IMR-90 (cell line): ENCODE data around the gene SUSD6. TPM values are rescaled to one million over a fixed set of nuclear protein-coding genes. Genes with fewer than 3 reads are reported as not detected.

ENCODE experiments used
- ATAC-seq: fragments of 200-7000 bp; cut with Tn5 transposase; 2 replicates; pipeline ENCODE4 v1.9.1; 2020; ENCODE audit warnings: low read depth, mild to moderate bottlenecking, moderate library complexity
- BruUV-seq: library from RNA; stranded (reverse); fragments of 400-500 nt; replicated peaks from 2 replicates; lab custom pipeline; 2021; lab: Mats Ljungman, UMichigan
- CTCF ChIA-PET: fragments of 300-600 bp; formaldehyde crosslinking; extraction: SDS; loops from one replicate; lab custom pipeline; 2021; ENCODE audit warnings: antibody characterized with exemption; lab: Yijun Ruan, JAX
- POLR2A ChIA-PET: fragments of 300-600 bp; sonication (Branson Sonifier 250); formaldehyde crosslinking; loops from one replicate; lab custom pipeline; 2022; ENCODE audit warnings: antibody characterized with exemption; ENCODE audit not compliant: unreplicated experiment; lab: Charles Lee
- DNase-seq: peaks from one replicate; pipeline ENCODE4 v3.0.0; 2013
- H2AFZ ChIP-seq: replicated peaks from 2 replicates; pipeline ENCODE3; 2013; ENCODE audit warnings: low read length, mild to moderate bottlenecking; ENCODE audit not compliant: poor library complexity
- H2AK5ac ChIP-seq: 2 replicates; pipeline ENCODE4 v1.6.1; 2013; ENCODE audit warnings: low read depth, low read length, inconsistent platforms
- H2AK9ac ChIP-seq: replicated peaks from 2 replicates; pipeline ENCODE3; 2013; ENCODE audit warnings: mild to moderate bottlenecking, low read depth, low read length, moderate library complexity; ENCODE audit not compliant: poor library complexity
- H2BK120ac ChIP-seq: 2 replicates; pipeline ENCODE4 v1.6.1; 2013; ENCODE audit warnings: low read depth, low read length, inconsistent platforms
- H2BK15ac ChIP-seq: 3 replicates; pipeline ENCODE4 v1.6.1; 2013; ENCODE audit warnings: low read depth, low read length, inconsistent platforms
- H2BK20ac ChIP-seq: 2 replicates; pipeline ENCODE4 v1.6.1; 2013; ENCODE audit warnings: low read depth, mild to moderate bottlenecking, inconsistent platforms, low read length, moderate library complexity
- H2BK5ac ChIP-seq: 2 replicates; pipeline ENCODE4 v1.6.1; 2013; ENCODE audit warnings: mild to moderate bottlenecking, low read depth, low read length, inconsistent platforms; ENCODE audit not compliant: poor library complexity, severe bottlenecking
- H3K14ac ChIP-seq: replicated peaks from 2 replicates; pipeline ENCODE4 v1.6.1; 2013; ENCODE audit warnings: low read depth, low read length, inconsistent platforms
- H3K18ac ChIP-seq: 2 replicates; pipeline ENCODE4 v1.6.1; 2013; ENCODE audit warnings: low read depth, low read length, control low read depth
- H3K23ac ChIP-seq: 2 replicates; pipeline ENCODE4 v1.6.1; 2013; ENCODE audit warnings: low read depth, low read length, inconsistent platforms
- H3K27ac ChIP-seq: 2 replicates; pipeline ENCODE4 v1.5.1; 2013; ENCODE audit warnings: mild to moderate bottlenecking, control low read depth, low read length; ENCODE audit not compliant: insufficient read depth
- H3K27me3 ChIP-seq: 2 replicates; pipeline ENCODE4 v1.6.1; 2013; ENCODE audit warnings: low read length; ENCODE audit not compliant: control insufficient read depth, insufficient read depth
- H3K36me3 ChIP-seq: 2 replicates; pipeline ENCODE4 v1.6.1; 2013; ENCODE audit warnings: low read length, mixed read lengths; ENCODE audit not compliant: control insufficient read depth, insufficient read depth
- H3K4ac ChIP-seq: 2 replicates; pipeline ENCODE4 v1.6.1; 2013; ENCODE audit warnings: low read depth, low read length, inconsistent platforms
- H3K4me1 ChIP-seq: 2 replicates; pipeline ENCODE4 v1.6.1; 2013; ENCODE audit warnings: low read length, mixed read lengths; ENCODE audit not compliant: control insufficient read depth, insufficient read depth
- H3K4me2 ChIP-seq: 2 replicates; pipeline ENCODE4 v1.6.1; 2013; ENCODE audit warnings: low read depth, mild to moderate bottlenecking, control low read depth, low read length, moderate library complexity
- H3K4me3 ChIP-seq: 2 replicates; pipeline ENCODE4 v1.5.1; 2013; ENCODE audit warnings: low read depth, mild to moderate bottlenecking, control low read depth, low read length, moderate library complexity; ENCODE audit not compliant: insufficient read depth
- H3K56ac ChIP-seq: 2 replicates; pipeline ENCODE4 v1.6.1; 2013; ENCODE audit warnings: low read length, inconsistent platforms; ENCODE audit not compliant: insufficient read depth; ENCODE audit errors: extremely low read depth
- H3K79me1 ChIP-seq, 2 experiments: 2 replicates each; pipeline ENCODE4 v1.6.1; 2013; ENCODE audit warnings: low read length in 2 of 2, inconsistent platforms in 1 of 2, low read depth in 1 of 2
- H3K9ac ChIP-seq: 2 replicates; pipeline ENCODE4 v1.6.1; 2013; ENCODE audit warnings: low read depth, low read length, control low read depth
- H3K9me1 ChIP-seq: 2 replicates; pipeline ENCODE4 v1.6.1; 2013; ENCODE audit warnings: low read length, inconsistent platforms; ENCODE audit not compliant: insufficient read depth
- H3K9me3 ChIP-seq: 2 replicates; pipeline ENCODE4 v1.6.1; 2013; ENCODE audit warnings: low read length; ENCODE audit not compliant: control insufficient read depth, insufficient read depth
- H4K20me1 ChIP-seq: 2 replicates; pipeline ENCODE4 v1.6.1; 2013; ENCODE audit warnings: low read length, inconsistent platforms; ENCODE audit not compliant: insufficient read depth
- H4K5ac ChIP-seq: 2 replicates; pipeline ENCODE4 v1.6.1; 2013; ENCODE audit warnings: mild to moderate bottlenecking, low read depth, low read length, control low read depth
- H4K8ac ChIP-seq, 2 experiments: 2 replicates each; pipeline ENCODE4 v1.6.1; 2013; ENCODE audit warnings: low read depth in 2 of 2, low read length in 2 of 2, control low read depth in 1 of 2, inconsistent platforms in 1 of 2
- H4K91ac ChIP-seq: 2 replicates; pipeline ENCODE4 v1.6.1; 2013; ENCODE audit warnings: low read depth, low read length, inconsistent platforms; ENCODE audit not compliant: insufficient read depth
- BHLHE40 ChIP-seq: fragments of 150-350 bp; IDR thresholded peaks from 2 replicates; pipeline ENCODE4 v1.6.1; 2016; ENCODE audit warnings: mild to moderate bottlenecking, low read depth, low read length
- MXI1 ChIP-seq: IDR thresholded peaks from 2 replicates; pipeline ENCODE4 v1.6.1; 2012; ENCODE audit warnings: low read depth, mild to moderate bottlenecking, low read length, moderate library complexity, borderline replicate concordance
- NFE2L2 ChIP-seq: fragments of 150-350 bp; IDR thresholded peaks from 2 replicates; pipeline ENCODE4 v1.6.1; 2016; ENCODE audit warnings: low read depth, mild to moderate bottlenecking, low read length
- POLR2A ChIP-seq: IDR thresholded peaks from 2 replicates; pipeline ENCODE4 v1.6.1; 2012; ENCODE audit warnings: mild to moderate bottlenecking, low read depth, low read length
- SMC3 ChIP-seq: fragments of 150-350 bp; IDR thresholded peaks from 2 replicates; pipeline ENCODE4 v1.6.1; 2016; ENCODE audit warnings: low read depth, mild to moderate bottlenecking, antibody characterized with exemption, low read length, moderate library complexity
- WGBS, 2 experiments: methylation state at CpG; one replicate each; pipeline versions ENCODE4 v1.1.5 to v1.1.7; 2013; ENCODE audit warnings: missing lambda C conversion rate in 2 of 2; ENCODE audit not compliant: insufficient read length in 1 of 2; ENCODE audit errors: extremely low coverage in 2 of 2; 5-methylcytosine and 5-hydroxymethylcytosine counted together
- dilution Hi-C: fragments of 300-500 bp; cut with HindIII; formaldehyde crosslinking; loops from one replicate; pipeline ENCODE4 v1.14.3; 2018; ENCODE audit warnings: low sequenced_read_pairs; ENCODE audit not compliant: unreplicated experiment
- in situ Hi-C: fragments of 300-500 bp; cut with MboI; formaldehyde crosslinking; loops from 3 replicates; pipeline ENCODE4 v1.14.3; 2019; ENCODE audit warnings: low sequenced_read_pairs, inconsistent platforms, mixed read lengths
- intact Hi-C: fragments of 100-400 bp; cut with micrococcal nuclease; formaldehyde crosslinking; loops from 2 replicates; pipeline ENCODE4 v1.10.0; 2022
- polyA plus RNA-seq, 3 experiments: library from polyadenylated mRNA; depleted of rRNA; stranded (reverse); fragments of >200 nt; gene quantifications; 2 replicates each; pipeline ENCODE4 v1.2.3, GENCODE V29; 2012; ENCODE audit warnings: low replicate concordance in 1 of 3
- total RNA-seq: library from RNA; depleted of rRNA; stranded (reverse); fragments of >200 nt; gene quantifications from 2 replicates; pipeline ENCODE4 v1.2.3, GENCODE V29; 2012
- TF ChIP-seq, protein P1 (sequence below): fragments of 150-350 bp; IDR thresholded peaks from 2 replicates; pipeline ENCODE4 v1.6.1; 2017; ENCODE audit warnings: mild to moderate bottlenecking, antibody characterized with exemption, low read length, low read depth
- TF ChIP-seq, protein P2 (sequence below): conservative IDR thresholded peaks from 2 replicates; pipeline ENCODE4 v1.5.1; 2012; ENCODE audit warnings: mild to moderate bottlenecking, low read depth, low read length, improper control_type of control experiment

SUSD6 gene
- total and polyA plus RNA-seq, 2 of the 4 experiments (the other 2 are of a cell fraction) = 2.3 to 10.1 TPM

DNA sequence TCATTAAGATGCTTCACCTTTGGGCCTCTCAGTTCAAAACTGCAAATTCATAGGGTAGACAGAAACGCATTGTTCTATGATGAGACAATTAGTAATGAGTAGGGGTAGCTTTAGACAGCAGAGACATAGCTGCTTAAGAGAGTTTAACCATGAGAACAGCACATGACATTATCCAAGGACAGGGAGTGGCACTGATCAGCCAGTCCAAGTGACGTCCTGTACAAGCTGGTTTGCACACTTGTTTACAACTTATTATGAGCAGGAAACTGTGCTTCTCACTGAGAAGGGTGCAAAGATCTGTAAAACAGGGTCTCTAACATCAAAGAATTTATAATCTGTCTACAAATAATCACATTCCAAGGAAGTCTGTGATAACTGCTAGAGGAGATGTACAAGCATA lies 144.4 kb downstream of the SUSD6 start:
- in situ Hi-C loops = no loop called here
- Histone ChIP-seq H2BK5ac (no peak overlapping the region), H3K9ac (no peak overlapping the region), H3K9me1 (no peaks in the 10 kb centered on the region), H2AK9ac (no peak overlapping the region), H2AFZ (no peak overlapping the region), H2BK120ac (no peak overlapping the region), H2BK20ac (no peak overlapping the region), H3K27me3 (no peaks in the 10 kb centered on the region; the same call in 1 of the 2 replicates), H3K14ac (no peak overlapping the region), H4K5ac (no peak overlapping the region), H4K20me1 (no peaks in the 10 kb centered on the region), H3K27ac (no peak overlapping the region), H3K4me3 (no peak overlapping the region), H3K36me3 (no peaks in the 10 kb centered on the region), H2BK15ac (no peak overlapping the region), H3K4me1 (peaks cover 1% of the 10 kb centered on the region; the same call in 1 of the 2 replicates), H2AK5ac (no peak overlapping the region), H3K23ac (no peak overlapping the region), H3K9me3 (no peaks in the 10 kb centered on the region), H3K18ac (no peak overlapping the region), H3K79me1 (no peaks in the 10 kb centered on the region), H4K91ac (no peak overlapping the region), H4K8ac (no peak overlapping the region), H3K4me2 (no peak overlapping the region), H3K4ac (no peak overlapping the region), H3K56ac (no peak overlapping the region)
- no peak for TF ChIP-seq BHLHE40
- TF ChIP-seq, protein P1, sequence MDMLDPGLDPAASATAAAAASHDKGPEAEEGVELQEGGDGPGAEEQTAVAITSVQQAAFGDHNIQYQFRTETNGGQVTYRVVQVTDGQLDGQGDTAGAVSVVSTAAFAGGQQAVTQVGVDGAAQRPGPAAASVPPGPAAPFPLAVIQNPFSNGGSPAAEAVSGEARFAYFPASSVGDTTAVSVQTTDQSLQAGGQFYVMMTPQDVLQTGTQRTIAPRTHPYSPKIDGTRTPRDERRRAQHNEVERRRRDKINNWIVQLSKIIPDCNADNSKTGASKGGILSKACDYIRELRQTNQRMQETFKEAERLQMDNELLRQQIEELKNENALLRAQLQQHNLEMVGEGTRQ = no peak
- no peak for TF ChIP-seq SMC3
- TF ChIP-seq NFE2L2 = no peak
- TF ChIP-seq MXI1 = no peak
- TF ChIP-seq POLR2A = no peak
- TF ChIP-seq, protein P2, sequence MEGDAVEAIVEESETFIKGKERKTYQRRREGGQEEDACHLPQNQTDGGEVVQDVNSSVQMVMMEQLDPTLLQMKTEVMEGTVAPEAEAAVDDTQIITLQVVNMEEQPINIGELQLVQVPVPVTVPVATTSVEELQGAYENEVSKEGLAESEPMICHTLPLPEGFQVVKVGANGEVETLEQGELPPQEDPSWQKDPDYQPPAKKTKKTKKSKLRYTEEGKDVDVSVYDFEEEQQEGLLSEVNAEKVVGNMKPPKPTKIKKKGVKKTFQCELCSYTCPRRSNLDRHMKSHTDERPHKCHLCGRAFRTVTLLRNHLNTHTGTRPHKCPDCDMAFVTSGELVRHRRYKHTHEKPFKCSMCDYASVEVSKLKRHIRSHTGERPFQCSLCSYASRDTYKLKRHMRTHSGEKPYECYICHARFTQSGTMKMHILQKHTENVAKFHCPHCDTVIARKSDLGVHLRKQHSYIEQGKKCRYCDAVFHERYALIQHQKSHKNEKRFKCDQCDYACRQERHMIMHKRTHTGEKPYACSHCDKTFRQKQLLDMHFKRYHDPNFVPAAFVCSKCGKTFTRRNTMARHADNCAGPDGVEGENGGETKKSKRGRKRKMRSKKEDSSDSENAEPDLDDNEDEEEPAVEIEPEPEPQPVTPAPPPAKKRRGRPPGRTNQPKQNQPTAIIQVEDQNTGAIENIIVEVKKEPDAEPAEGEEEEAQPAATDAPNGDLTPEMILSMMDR = no peak
- ATAC-seq (peak; percentile 44; the same call in 1 of the 2 replicates), DNase-seq (no peak)
- POLR2A ChIA-PET = no interaction called here
- CTCF ChIA-PET = no interaction called here
- no TSS peak for BruUV-seq
- intact Hi-C loops = no loop called here
- 0% methylated on average over 1 of the region's 2 CpGs; no CpG with 5 or more reads in 1 of the 2 experiments for WGBS, 2 experiments
- dilution Hi-C loops = no loop called here
